Fibroblast of mammary gland (primary cell): Measurements from ENCODE around the gene POC1A.
A peak's percentile ranks its signal among the peaks of the same experiment; 100 is the strongest.

Experiments used
- DNase-seq: peaks from one replicate; pipeline ENCODE4 v3.0.0-alpha.2; 2010; ENCODE audit warnings: low read depth
- H3K4me3 ChIP-seq: 2 replicates; pipeline ENCODE4 v1.5.1; 2011; ENCODE audit warnings: low read depth, mild to moderate bottlenecking, low read length, moderate library complexity; ENCODE audit not compliant: control insufficient read depth
- TF ChIP-seq, protein P1 (sequence below): conservative IDR thresholded peaks from 2 replicates; pipeline ENCODE4 v1.5.1; 2011; ENCODE audit warnings: low read depth, low read length, inconsistent platforms; ENCODE audit not compliant: control insufficient read depth, insufficient read depth

The POC1A gene

DNA sequence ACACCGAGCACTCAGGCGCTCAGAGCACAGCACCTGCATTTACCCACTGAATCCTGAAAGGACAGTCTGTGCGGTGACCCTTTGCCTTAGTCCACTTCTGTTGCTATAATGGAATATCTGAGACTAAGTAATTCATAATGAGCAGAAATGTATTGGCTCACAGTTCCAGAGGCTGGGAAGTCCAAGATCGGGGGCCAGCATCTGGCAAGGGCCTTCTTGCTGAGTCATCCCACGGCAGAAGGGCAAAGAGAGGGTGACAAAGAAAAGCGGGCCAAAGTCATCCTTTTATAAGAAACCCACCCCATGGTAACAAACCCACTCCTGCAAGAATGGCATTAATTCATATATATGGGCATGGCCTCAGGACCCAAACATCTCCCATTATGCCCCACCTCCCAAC lies 27.7 kb downstream of the POC1A start:
- TF ChIP-seq, protein P1, sequence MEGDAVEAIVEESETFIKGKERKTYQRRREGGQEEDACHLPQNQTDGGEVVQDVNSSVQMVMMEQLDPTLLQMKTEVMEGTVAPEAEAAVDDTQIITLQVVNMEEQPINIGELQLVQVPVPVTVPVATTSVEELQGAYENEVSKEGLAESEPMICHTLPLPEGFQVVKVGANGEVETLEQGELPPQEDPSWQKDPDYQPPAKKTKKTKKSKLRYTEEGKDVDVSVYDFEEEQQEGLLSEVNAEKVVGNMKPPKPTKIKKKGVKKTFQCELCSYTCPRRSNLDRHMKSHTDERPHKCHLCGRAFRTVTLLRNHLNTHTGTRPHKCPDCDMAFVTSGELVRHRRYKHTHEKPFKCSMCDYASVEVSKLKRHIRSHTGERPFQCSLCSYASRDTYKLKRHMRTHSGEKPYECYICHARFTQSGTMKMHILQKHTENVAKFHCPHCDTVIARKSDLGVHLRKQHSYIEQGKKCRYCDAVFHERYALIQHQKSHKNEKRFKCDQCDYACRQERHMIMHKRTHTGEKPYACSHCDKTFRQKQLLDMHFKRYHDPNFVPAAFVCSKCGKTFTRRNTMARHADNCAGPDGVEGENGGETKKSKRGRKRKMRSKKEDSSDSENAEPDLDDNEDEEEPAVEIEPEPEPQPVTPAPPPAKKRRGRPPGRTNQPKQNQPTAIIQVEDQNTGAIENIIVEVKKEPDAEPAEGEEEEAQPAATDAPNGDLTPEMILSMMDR, result no peak
- DNase-seq, result peak; percentile 20
- H3K4me3 ChIP-seq, result no peak overlapping the region

DNA sequence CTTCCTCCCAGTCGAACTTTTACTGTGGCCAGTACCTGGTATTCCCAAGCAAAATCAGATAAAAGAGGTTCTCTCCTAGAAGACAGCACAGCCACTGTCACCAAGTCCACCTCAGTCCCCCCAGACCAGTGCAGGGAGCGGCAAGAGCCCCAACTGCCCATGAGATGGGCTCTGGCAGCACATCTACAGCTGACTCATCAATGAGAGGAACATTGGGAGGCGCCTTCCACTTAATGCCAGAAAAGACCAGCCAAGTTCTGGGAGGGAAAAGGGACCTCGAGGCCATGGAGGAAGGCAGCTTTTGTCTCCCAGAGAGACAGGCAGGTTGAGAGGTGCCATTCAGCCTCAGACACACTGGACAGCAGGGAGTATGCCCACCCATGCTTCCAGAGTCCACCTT lies 28.2 kb downstream of the POC1A start:
- TF ChIP-seq, protein P1, result no peak
- H3K4me3 ChIP-seq, result no peak overlapping the region

DNA sequence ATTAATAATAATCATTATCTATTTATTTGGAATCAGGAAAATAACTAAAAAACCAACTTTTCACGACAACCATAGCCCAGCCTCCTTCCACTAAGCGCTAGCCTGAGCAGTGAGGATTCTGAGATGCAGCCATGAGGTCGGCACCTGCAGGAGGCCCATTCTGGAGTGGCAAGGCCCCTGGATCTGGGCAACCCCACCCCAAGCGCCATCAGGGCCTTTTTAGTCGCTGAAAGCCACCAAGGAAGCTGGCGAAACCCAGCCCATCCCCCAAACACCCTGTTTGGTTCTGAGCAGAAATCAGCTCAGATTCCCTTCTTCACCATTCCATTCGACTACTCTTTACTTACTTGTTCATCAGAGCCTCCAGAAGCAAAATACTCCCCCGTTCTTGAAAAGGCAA lies 29.5 kb downstream of the POC1A start:
- TF ChIP-seq, protein P1, result no peak
- no peak overlapping the region for H3K4me3 ChIP-seq
- DNase-seq, result no peak

More for the DNA sequence above, 28.2 kb downstream of the POC1A start:
- DNase-seq, result peak; percentile 38

DNA sequence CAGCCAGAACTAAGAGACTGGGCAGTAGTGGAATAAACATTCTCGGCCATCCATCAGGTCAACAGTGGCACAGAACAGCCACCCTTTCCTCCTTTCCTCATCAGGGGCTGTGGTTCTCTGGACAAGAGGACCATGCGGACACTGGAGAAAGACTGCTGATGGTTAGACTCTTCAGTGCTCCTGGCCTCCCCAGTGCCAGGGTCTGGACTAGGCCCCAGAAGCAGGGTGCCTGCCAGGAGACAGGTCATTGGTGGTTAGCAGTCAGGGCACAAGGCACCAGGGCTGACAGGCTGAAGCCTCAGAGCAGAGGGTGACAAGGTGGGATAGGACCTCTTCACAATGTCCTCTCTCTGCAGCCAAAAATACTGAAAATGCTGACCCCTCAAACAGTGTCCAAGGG lies 30.1 kb downstream of the POC1A start:
- H3K4me3 ChIP-seq, result no peak overlapping the region
- TF ChIP-seq, protein P1, result no peak
- DNase-seq, result no peak

DNA sequence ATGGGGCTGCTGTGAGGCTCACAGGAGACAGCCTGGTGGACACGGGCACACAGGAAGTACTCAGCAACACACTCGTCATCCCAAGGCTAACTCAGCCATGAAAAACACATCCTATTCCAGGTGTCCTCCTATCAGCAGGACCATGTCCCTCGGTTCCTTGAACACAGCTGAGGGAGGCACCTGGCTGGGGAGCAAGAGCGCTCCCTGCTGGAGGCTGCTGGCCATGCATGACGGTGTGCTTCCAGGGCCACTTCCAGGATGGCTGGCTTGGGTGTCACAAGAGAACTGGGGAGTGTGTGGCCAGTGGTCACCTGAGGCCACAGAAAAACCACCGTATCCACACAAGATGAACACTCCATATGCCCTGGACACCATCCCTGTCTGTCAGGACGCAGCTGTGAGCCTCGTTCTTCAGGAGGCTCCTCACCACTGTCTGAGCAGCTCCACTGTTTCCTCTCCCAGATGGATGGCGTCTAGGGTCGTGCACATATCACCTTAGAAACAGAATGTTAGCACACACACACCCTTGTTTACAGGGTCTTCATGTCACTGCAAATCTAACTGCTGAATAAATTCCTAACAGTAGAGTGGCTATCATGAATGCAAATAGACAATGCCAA lies 31.0 kb downstream of the POC1A start:
- peak; percentile 59 for DNase-seq
- TF ChIP-seq, protein P1, result peak; percentile 93

DNA sequence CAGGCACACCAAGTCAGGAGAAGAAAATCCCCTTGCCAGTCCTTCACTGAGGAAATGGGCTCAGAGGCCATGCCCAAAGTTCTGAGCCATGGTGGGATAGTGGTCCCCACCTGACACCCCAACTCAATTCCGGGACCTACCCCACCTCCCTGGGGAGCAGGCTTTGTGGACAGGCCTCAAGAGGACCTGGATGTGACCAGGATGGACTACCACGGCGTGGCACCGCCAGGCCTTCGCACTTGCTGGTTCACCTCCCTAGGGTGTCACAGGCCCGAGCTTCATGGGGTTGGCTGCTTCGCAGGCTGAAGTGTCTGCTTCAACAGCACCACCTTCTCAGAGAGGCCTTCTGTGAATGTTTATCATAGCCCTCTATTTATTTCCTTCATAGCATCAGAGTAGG lies 31.7 kb downstream of the POC1A start:
- no peak for DNase-seq
- no peak overlapping the region for H3K4me3 ChIP-seq
- TF ChIP-seq, protein P1, result no peak

More for the DNA sequence above, 31.0 kb downstream of the POC1A start:
- no peak overlapping the region for H3K4me3 ChIP-seq

DNA sequence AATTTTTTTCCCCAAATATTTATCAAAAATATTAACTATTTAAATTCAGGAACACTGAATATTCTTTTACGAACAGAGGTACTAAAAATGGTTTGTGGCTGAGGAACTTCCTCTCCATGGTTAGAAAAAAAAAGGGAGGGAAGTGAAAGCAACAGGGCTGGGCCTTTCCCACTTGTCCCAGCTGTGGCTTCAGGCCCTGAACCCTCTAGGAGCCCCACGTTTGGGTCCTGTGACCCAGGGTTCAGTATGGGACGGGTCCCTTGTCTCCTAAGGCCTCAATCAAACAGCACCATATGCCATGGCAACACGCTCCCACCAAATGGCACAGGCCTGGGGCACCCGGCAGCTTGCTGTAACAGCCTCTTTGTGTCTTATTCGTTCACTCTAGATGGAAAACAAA lies 32.4 kb downstream of the POC1A start:
- no peak overlapping the region for H3K4me3 ChIP-seq
- DNase-seq, result no peak
- TF ChIP-seq, protein P1, result no peak
